ENCODE results near the gene HABP4. TPM values are rescaled to one million over a fixed set of nuclear protein-coding genes. Genes with fewer than 3 reads are reported as not detected.

HABP4 gene
- polyA plus RNA-seq, 1 experiment = 10.8 TPM

GRCh38 chr9:96436063-96436455 is 13.9 kb upstream of the HABP4 start:
- no peak for TF ChIP-seq CTCF (IDR thresholded peaks at IDR 0.05; ENCODE audit: low read depth, low read length)
- DNase-seq (ENCODE audit: low read depth, low spot score) = no peak
- ChIA-PET POLR2A (no interaction called here), CTCF (interaction anchor here (2.1 kb wide), 1 partner anchor 231 kb away, joined by 6 read pairs; no protein-coding TSS in a partner anchor)
- Histone ChIP-seq H3K9me3 (ENCODE audit: control insufficient read depth, insufficient read depth, low read length) (no peaks in the 10 kb centered on the region), H3K4me3 (ENCODE audit: low read depth, low read length) (no peak overlapping the region), H3K27me3 (ENCODE audit: control insufficient read depth, insufficient read depth, low read length) (no peaks in the 10 kb centered on the region), H3K27ac (ENCODE audit: low read depth, low read length) (no peak overlapping the region)

- ChIA-PET CTCF (no interaction called here), POLR2A (no interaction called here)
- H3K27me3 ChIP-seq (ENCODE audit: control insufficient read depth, insufficient read depth, low read length) = no peaks in the 10 kb centered on the region
- no peak overlapping the region for H3K4me3 ChIP-seq (ENCODE audit: low read depth, low read length)
- no peak overlapping the region for H3K27ac ChIP-seq (ENCODE audit: low read depth, low read length)
- no peak for DNase-seq (ENCODE audit: low read depth, low spot score)
- no peak for TF ChIP-seq CTCF (IDR thresholded peaks at IDR 0.05; ENCODE audit: low read depth, low read length)
- H3K9me3 ChIP-seq (ENCODE audit: control insufficient read depth, insufficient read depth, low read length) = no peaks in the 10 kb centered on the region
Measured at GRCh38 chr9:96436456-96437126, 13.4 kb upstream of the HABP4 start.

GRCh38 chr9:96437454-96437853 is 12.5 kb upstream of the HABP4 start:
- Histone ChIP-seq H3K9me3 (ENCODE audit: control insufficient read depth, insufficient read depth, low read length) (no peaks in the 10 kb centered on the region), H3K27ac (ENCODE audit: low read depth, low read length) (no peak overlapping the region), H3K4me3 (ENCODE audit: low read depth, low read length) (no peak overlapping the region), H3K27me3 (ENCODE audit: control insufficient read depth, insufficient read depth, low read length) (no peaks in the 10 kb centered on the region)
- ChIA-PET POLR2A (interaction anchor here (0.7 kb wide), 1 partner anchor 16 kb away, joined by 3 read pairs; no protein-coding TSS in a partner anchor), CTCF (no interaction called here)
- no peak for DNase-seq (ENCODE audit: low read depth, low spot score)
- TF ChIP-seq CTCF (IDR thresholded peaks at IDR 0.05; ENCODE audit: low read depth, low read length) = no peak

GRCh38 chr9:96440671-96441199 is 9.2 kb upstream of the HABP4 start:
- no peaks in the 10 kb centered on the region for H3K27me3 ChIP-seq (ENCODE audit: control insufficient read depth, insufficient read depth, low read length)
- H3K4me3 ChIP-seq (ENCODE audit: low read depth, low read length) = no peak overlapping the region
- no peak overlapping the region for H3K27ac ChIP-seq (ENCODE audit: low read depth, low read length)
- ChIA-PET POLR2A (no interaction called here), CTCF (interaction anchor here (1.6 to 2.0 kb wide), 2 partner anchors 213 to 226 kb away, joined by 3 to 10 read pairs; no protein-coding TSS in a partner anchor)
- H3K9me3 ChIP-seq (ENCODE audit: control insufficient read depth, insufficient read depth, low read length) = no peaks in the 10 kb centered on the region
- no peak for DNase-seq (ENCODE audit: low read depth, low spot score)
- TF ChIP-seq CTCF (IDR thresholded peaks at IDR 0.05; ENCODE audit: low read depth, low read length) = no peak

- peak; percentile 44 for TF ChIP-seq CTCF (IDR thresholded peaks at IDR 0.05; ENCODE audit: low read depth, low read length)
- ChIA-PET CTCF (interaction anchor here (0.7 to 2.0 kb wide), 12 partner anchors 8 to 324 kb away, joined by 3 to 10 read pairs (median 3); no protein-coding TSS in a partner anchor), POLR2A (no interaction called here)
- no peak overlapping the region for H3K4me3 ChIP-seq (ENCODE audit: low read depth, low read length)
- no peak for DNase-seq (ENCODE audit: low read depth, low spot score)
- H3K9me3 ChIP-seq (ENCODE audit: control insufficient read depth, insufficient read depth, low read length) = no peaks in the 10 kb centered on the region
- H3K27ac ChIP-seq (ENCODE audit: low read depth, low read length) = no peak overlapping the region
- H3K27me3 ChIP-seq (ENCODE audit: control insufficient read depth, insufficient read depth, low read length) = no peaks in the 10 kb centered on the region
Measured at GRCh38 chr9:96441798-96442445, 8.0 kb upstream of the HABP4 start.
